ENCODE data around the gene HOXC13. TPM values are rescaled to one million over a fixed set of nuclear protein-coding genes. Genes with fewer than 3 reads are reported as not detected.

Gene HOXC13
- total RNA-seq, 2 experiments from 2014 or later: not detected

DNA sequence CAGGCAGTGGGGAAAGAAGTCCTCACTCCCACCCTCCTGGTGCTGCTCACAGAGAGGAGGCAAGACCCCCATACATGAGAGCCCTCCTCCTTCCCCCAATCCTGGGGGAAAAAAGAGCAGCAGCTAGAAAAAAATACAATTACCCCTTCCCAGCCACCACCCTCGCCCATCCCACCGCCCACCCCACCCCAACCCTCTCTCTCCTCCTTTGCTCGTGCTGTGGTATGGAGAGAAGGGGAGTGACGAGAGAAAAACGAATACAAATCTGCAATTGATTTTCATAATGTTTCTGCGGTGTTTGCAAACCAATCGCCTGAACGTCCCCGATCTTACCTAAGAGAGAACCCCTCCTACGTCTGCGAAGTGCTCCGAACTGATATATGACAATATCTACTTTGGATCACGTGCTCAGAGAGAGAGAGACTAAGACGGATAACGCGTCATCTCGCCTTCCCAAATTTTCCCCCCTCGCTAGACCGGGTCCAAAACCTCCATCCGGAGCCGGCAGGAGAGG, 34.1 kb downstream of the HOXC13 start, which contains the start of gene HOXC11:
TSS of gene HOXC11 (plus strand) at position 405 of the 514 bp plus-strand sequence. CDS start 116 bp downstream, outside the sequence.
- peaks cover 86 to 100% of the 10 kb centered on the region in 2 experiments for H3K27me3 ChIP-seq (ENCODE audit: control insufficient read depth in 1 of 2, insufficient read depth in 2 of 2, low read length in 2 of 2)
- H3K27ac Mint-ChIP-seq: peak within 1 kb of the TSS; percentile 80
- POLR2A ChIA-PET: interaction anchor here (1.0 to 1.3 kb wide), 2 partner anchors 8 to 18 kb away, joined by 3 to 4 read pairs; partner anchors contain the start of gene HOXC12
- CTCF ChIA-PET: no interaction called here
- no peaks in the 10 kb centered on the region for H3K9me3 Mint-ChIP-seq
- H3K4me3 ChIP-seq (ENCODE audit: low read length): no peak within 1 kb of the TSS
- H3K9me3 ChIP-seq (ENCODE audit: control insufficient read depth in 1 of 2, insufficient read depth in 1 of 2, low read length in 2 of 2): peaks cover 0 to 60% of the 10 kb centered on the region in 2 experiments
- peaks cover 40% of the 10 kb centered on the region for H3K4me1 Mint-ChIP-seq (ENCODE audit: low read depth)
- H3K27ac ChIP-seq (ENCODE audit: low read depth in 1 of 2, low read length in 2 of 2): no peak within 1 kb of the TSS
- no peak for DNase-seq
- TF ChIP-seq, protein P1, sequence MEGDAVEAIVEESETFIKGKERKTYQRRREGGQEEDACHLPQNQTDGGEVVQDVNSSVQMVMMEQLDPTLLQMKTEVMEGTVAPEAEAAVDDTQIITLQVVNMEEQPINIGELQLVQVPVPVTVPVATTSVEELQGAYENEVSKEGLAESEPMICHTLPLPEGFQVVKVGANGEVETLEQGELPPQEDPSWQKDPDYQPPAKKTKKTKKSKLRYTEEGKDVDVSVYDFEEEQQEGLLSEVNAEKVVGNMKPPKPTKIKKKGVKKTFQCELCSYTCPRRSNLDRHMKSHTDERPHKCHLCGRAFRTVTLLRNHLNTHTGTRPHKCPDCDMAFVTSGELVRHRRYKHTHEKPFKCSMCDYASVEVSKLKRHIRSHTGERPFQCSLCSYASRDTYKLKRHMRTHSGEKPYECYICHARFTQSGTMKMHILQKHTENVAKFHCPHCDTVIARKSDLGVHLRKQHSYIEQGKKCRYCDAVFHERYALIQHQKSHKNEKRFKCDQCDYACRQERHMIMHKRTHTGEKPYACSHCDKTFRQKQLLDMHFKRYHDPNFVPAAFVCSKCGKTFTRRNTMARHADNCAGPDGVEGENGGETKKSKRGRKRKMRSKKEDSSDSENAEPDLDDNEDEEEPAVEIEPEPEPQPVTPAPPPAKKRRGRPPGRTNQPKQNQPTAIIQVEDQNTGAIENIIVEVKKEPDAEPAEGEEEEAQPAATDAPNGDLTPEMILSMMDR (IDR thresholded peaks at IDR 0.05): no peak
- no peak for ATAC-seq (ENCODE audit: poor library complexity)
- peaks cover 32% of the 10 kb centered on the region for H3K4me1 ChIP-seq (ENCODE audit: insufficient read depth, low read length)
- H3K36me3 ChIP-seq (ENCODE audit: insufficient read depth, low read length): no peaks in the 10 kb centered on the region
- H3K36me3 Mint-ChIP-seq (ENCODE audit: low read depth): peaks cover 5% of the 10 kb centered on the region
- peak within 1 kb of the TSS; percentile 79 for H3K4me3 Mint-ChIP-seq
- H3K27me3 Mint-ChIP-seq: peaks cover 97% of the 10 kb centered on the region
- intact Hi-C loops (cut with DNase I, micrococcal nuclease): no loop called here

DNA sequence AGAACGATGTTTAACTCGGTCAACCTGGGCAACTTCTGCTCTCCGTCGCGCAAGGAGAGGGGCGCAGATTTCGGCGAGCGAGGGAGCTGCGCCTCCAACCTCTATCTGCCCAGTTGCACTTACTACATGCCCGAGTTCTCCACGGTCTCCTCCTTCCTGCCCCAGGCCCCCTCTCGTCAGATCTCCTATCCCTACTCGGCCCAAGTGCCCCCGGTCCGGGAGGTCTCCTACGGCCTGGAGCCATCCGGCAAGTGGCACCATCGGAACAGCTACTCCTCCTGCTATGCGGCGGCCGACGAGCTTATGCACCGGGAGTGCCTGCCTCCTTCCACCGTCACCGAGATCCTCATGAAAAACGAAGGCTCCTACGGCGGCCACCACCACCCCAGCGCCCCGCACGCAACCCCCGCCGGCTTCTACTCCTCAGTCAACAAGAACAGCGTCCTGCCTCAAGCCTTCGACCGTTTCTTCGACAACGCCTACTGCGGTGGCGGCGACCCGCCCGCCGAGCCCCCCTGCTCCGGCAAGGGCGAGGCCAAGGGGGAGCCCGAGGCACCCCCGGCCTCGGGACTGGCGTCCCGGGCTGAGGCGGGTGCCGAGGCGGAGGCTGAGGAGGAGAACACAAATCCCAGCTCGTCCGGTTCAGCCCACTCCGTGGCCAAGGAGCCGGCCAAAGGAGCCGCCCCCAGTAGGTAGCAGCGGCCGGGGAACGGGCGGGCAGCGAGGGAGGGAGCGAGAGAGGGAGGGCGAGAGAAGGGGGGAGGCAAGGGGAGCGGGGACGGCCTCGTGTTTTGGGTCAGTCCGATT, 34.8 kb downstream of the HOXC13 start:
- H3K27ac Mint-ChIP-seq: peak overlapping the region; percentile 80
- H3K9me3 Mint-ChIP-seq: no peaks in the 10 kb centered on the region
- peaks cover 97% of the 10 kb centered on the region for H3K27me3 Mint-ChIP-seq
- H3K36me3 Mint-ChIP-seq (ENCODE audit: low read depth): peaks cover 5% of the 10 kb centered on the region
- H3K4me1 Mint-ChIP-seq (ENCODE audit: low read depth): peaks cover 34% of the 10 kb centered on the region
- CTCF ChIA-PET: no interaction called here
- H3K27me3 ChIP-seq (ENCODE audit: control insufficient read depth in 1 of 2, insufficient read depth in 2 of 2, low read length in 2 of 2): peaks cover 85 to 98% of the 10 kb centered on the region in 2 experiments
- H3K4me3 Mint-ChIP-seq: peak overlapping the region; percentile 79
- DNase-seq (peak in 1 of 14 experiments; percentile 50), ATAC-seq (ENCODE audit: poor library complexity) (no peak)
- no peak overlapping the region for H3K27ac ChIP-seq (ENCODE audit: low read depth in 1 of 2, low read length in 2 of 2)
- TF ChIP-seq, protein P1 (IDR thresholded peaks at IDR 0.05): no peak
- H3K9me3 ChIP-seq (ENCODE audit: control insufficient read depth in 1 of 2, insufficient read depth in 1 of 2, low read length in 2 of 2): peaks cover 0 to 60% of the 10 kb centered on the region in 2 experiments
- POLR2A ChIA-PET: interaction anchor here (1.0 to 1.3 kb wide), 2 partner anchors 9 to 18 kb away, joined by 3 to 4 read pairs; partner anchors contain the start of gene HOXC12
- no peaks in the 10 kb centered on the region for H3K36me3 ChIP-seq (ENCODE audit: insufficient read depth, low read length)
- peaks cover 36% of the 10 kb centered on the region for H3K4me1 ChIP-seq (ENCODE audit: insufficient read depth, low read length)
- H3K4me3 ChIP-seq (ENCODE audit: low read length): no peak overlapping the region
- intact Hi-C loops (cut with DNase I, micrococcal nuclease): no loop called here

GRCh38 chr12:53974084-53975063, 35.7 kb downstream of the HOXC13 start, which contains the start of gene HOTAIR:
Gene HOTAIR (minus strand): TSS chr12:53974954.
- CTCF ChIA-PET: no interaction called here
- H3K27me3 ChIP-seq (ENCODE audit: control insufficient read depth in 1 of 2, insufficient read depth in 2 of 2, low read length in 2 of 2): peaks cover 85 to 98% of the 10 kb centered on the region in 2 experiments
- Mint-ChIP-seq H3K4me3 (peak within 1 kb of the TSS; percentile 70), H3K27ac (no peak within 1 kb of the TSS), H3K36me3 (ENCODE audit: low read depth) (peaks cover 5% of the 10 kb centered on the region), H3K4me1 (ENCODE audit: low read depth) (peaks cover 34% of the 10 kb centered on the region), H3K27me3 (peaks cover 97% of the 10 kb centered on the region), H3K9me3 (no peaks in the 10 kb centered on the region)
- intact Hi-C loops (cut with DNase I, micrococcal nuclease): no loop called here
- TF ChIP-seq, protein P1 (IDR thresholded peaks at IDR 0.05): no peak
- H3K4me3 ChIP-seq (ENCODE audit: low read length): peak within 1 kb of the TSS; percentile 29
- H3K4me1 ChIP-seq (ENCODE audit: insufficient read depth, low read length): peaks cover 36% of the 10 kb centered on the region
- ATAC-seq (ENCODE audit: poor library complexity) (peak; percentile 49), DNase-seq (peak in 4 of 14 experiments; percentile 44 to 62 (median 55))
- H3K27ac ChIP-seq (ENCODE audit: low read depth in 1 of 2, low read length in 2 of 2): no peak within 1 kb of the TSS
- H3K36me3 ChIP-seq (ENCODE audit: insufficient read depth, low read length): no peaks in the 10 kb centered on the region
- POLR2A ChIA-PET: no interaction called here
- H3K9me3 ChIP-seq (ENCODE audit: control insufficient read depth in 1 of 2, insufficient read depth in 1 of 2, low read length in 2 of 2): peaks cover 0 to 57% of the 10 kb centered on the region in 2 experiments

Data from CD4-positive, alpha-beta T cell (primary cell).